Thoracic aorta (tissue), 2 donors: ENCODE measurements around the gene RALBP1. TPM values are rescaled to one million over a fixed set of nuclear protein-coding genes. Genes with fewer than 3 reads are reported as not detected.

ENCODE experiments used
- ATAC-seq: fragments of 150-250 bp; one replicate; pipeline ENCODE4 v1.8.0; 2017; ENCODE audit warnings: low read depth; ENCODE audit not compliant: insufficient number of reproducible peaks, low FRiP score
- DNase-seq: peaks from one replicate; pipeline ENCODE4 v3.0.0-alpha.2; 2020; ENCODE audit warnings: low spot score
- H3K27ac ChIP-seq, 2 donors: fragments of 200-600 bp; sonication (generic); 1 replicate in 1 of 2; 2 replicates in 1 of 2; pipeline ENCODE4 v1.5.1; 2016; ENCODE audit warnings: mild to moderate bottlenecking in 2 of 2, moderate library complexity in 2 of 2
- H3K27me3 ChIP-seq: fragments of 200-600 bp; sonication (generic); replicated peaks from 2 replicates; pipeline ENCODE4 v1.6.0; 2016; ENCODE audit warnings: mild to moderate bottlenecking; ENCODE audit not compliant: insufficient read depth
- H3K36me3 ChIP-seq: fragments of 200-600 bp; sonication (generic); one replicate; pipeline ENCODE4 v1.5.1; 2016
- H3K4me1 ChIP-seq, 2 donors: fragments of 200-600 bp; sonication (generic); 1 replicate in 1 of 2; 2 replicates in 1 of 2; pipeline versions ENCODE4 v1.5.1 to v1.6.0; 2016; ENCODE audit warnings: low read depth in 2 of 2, mild to moderate bottlenecking in 1 of 2; ENCODE audit not compliant: control insufficient read depth in 1 of 2
- H3K4me3 ChIP-seq: fragments of 200-600 bp; sonication (generic); 2 replicates; pipeline ENCODE4 v1.5.1; 2016; ENCODE audit warnings: mild to moderate bottlenecking
- H3K9me3 ChIP-seq: fragments of 200-600 bp; sonication (generic); 2 replicates; pipeline ENCODE4 v1.5.1; 2016
- total RNA-seq, 2 donors: library from RNA; depleted of rRNA; stranded (reverse); fragments of >200 nt; gene quantifications; one replicate each; pipeline versions ENCODE4 v1.1.0 to v1.2.3, GENCODE V29; 2016
- TF ChIP-seq, protein P1 (sequence below): fragments of 200-600 bp; sonication (generic); IDR thresholded peaks from one replicate; pipeline ENCODE4 v1.5.1; 2019; ENCODE audit warnings: antibody characterized with exemption

Gene RALBP1
- total RNA-seq, 2 donors from 2014 or later: 47.1 to 54.2 TPM

- no peak for ATAC-seq
- no peaks in the 10 kb centered on the region for H3K9me3 ChIP-seq
- H3K36me3 ChIP-seq: no peaks in the 10 kb centered on the region
- no peaks in the 10 kb centered on the region for H3K27me3 ChIP-seq
- peak overlapping the region in 1 of 2 donors; percentile 1 for H3K27ac ChIP-seq
- TF ChIP-seq, protein P1, sequence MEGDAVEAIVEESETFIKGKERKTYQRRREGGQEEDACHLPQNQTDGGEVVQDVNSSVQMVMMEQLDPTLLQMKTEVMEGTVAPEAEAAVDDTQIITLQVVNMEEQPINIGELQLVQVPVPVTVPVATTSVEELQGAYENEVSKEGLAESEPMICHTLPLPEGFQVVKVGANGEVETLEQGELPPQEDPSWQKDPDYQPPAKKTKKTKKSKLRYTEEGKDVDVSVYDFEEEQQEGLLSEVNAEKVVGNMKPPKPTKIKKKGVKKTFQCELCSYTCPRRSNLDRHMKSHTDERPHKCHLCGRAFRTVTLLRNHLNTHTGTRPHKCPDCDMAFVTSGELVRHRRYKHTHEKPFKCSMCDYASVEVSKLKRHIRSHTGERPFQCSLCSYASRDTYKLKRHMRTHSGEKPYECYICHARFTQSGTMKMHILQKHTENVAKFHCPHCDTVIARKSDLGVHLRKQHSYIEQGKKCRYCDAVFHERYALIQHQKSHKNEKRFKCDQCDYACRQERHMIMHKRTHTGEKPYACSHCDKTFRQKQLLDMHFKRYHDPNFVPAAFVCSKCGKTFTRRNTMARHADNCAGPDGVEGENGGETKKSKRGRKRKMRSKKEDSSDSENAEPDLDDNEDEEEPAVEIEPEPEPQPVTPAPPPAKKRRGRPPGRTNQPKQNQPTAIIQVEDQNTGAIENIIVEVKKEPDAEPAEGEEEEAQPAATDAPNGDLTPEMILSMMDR: no peak
- H3K4me3 ChIP-seq: no peak overlapping the region
- peaks cover 7 to 13% of the 10 kb centered on the region in 2 donors for H3K4me1 ChIP-seq
- no peak for DNase-seq
These were observed 38.9 kb upstream of the RALBP1 start for GRCh38 chr18:9436206-9436929.

DNA sequence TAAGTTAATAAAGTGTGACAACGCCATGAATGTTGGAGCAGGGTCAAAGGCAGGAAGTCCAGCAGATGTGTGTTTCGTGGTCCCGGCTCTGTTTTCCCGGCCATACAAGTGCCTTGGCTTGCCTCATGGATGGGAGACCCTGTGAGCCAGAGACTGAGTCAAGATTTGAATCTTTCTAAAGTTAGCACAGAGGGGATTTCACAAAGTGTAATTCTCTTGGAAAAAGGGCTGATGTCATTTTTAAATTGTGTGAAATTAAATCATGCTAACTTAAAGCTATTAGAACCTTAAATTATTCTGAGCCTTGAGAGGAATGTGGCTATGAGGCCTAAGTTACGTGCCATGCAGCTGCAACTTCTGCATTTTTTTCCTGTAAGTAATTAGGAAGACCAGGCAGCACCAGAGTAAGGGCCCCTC is 38.3 kb upstream of the RALBP1 start:
- TF ChIP-seq, protein P1: no peak
- no peaks in the 10 kb centered on the region for H3K27me3 ChIP-seq
- no peaks in the 10 kb centered on the region for H3K36me3 ChIP-seq
- DNase-seq (no peak), ATAC-seq (no peak)
- no peaks in the 10 kb centered on the region for H3K9me3 ChIP-seq
- H3K4me3 ChIP-seq: no peak overlapping the region
- H3K27ac ChIP-seq: peak overlapping the region in 1 of 2 donors; percentile 1
- peaks cover 7 to 13% of the 10 kb centered on the region in 2 donors for H3K4me1 ChIP-seq

DNA sequence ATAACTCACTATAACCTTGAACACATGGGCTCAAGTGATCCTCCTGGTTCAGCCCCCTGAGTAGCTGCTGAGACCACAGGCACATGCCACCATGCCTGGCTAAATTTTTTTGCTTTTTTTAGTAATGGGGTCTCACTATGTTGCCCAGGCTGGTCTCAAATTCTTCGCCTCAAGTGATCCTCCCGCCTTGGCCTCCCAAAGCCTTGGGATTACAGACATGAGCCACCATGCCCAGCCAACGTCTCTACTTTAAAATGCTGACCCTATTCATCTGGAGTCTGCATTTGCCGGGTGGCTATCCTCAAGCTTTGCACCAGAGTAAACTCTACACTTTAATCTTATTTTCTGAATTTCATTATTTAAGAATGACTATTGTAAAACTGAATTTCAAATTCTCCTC is 37.6 kb upstream of the RALBP1 start:
- Histone ChIP-seq H3K4me1 (peaks cover 7 to 13% of the 10 kb centered on the region in 2 donors), H3K4me3 (no peak overlapping the region), H3K36me3 (no peaks in the 10 kb centered on the region), H3K27me3 (no peaks in the 10 kb centered on the region), H3K9me3 (no peaks in the 10 kb centered on the region), H3K27ac (no peak overlapping the region)
- DNase-seq (no peak), ATAC-seq (no peak)
- TF ChIP-seq, protein P1: no peak

GRCh38 chr18:9441061-9441460 is 34.3 kb upstream of the RALBP1 start:
- DNase-seq (no peak), ATAC-seq (no peak)
- H3K4me3 ChIP-seq: no peak overlapping the region
- no peaks in the 10 kb centered on the region for H3K36me3 ChIP-seq
- H3K27ac ChIP-seq: no peak overlapping the region
- H3K4me1 ChIP-seq: peaks cover 7 to 13% of the 10 kb centered on the region in 2 donors
- no peaks in the 10 kb centered on the region for H3K9me3 ChIP-seq
- H3K27me3 ChIP-seq: no peaks in the 10 kb centered on the region
- TF ChIP-seq, protein P1: no peak

DNA sequence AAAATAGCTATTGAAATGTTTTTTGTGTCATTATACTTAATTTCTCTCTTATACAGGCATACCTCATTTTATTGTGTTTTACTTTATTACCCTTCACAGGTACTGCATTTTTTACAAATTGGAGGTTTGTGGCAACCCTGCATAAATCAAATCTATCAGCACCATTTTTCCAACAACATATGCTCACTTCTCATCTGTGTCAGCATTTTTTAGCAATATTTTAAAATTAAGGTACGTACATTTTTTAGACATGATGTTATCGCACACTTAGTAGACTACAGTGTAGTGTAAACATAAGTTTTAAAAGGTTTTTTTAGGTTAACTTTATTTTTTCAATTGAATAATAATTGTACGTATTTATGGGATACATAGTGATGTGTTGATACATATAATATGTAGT is 30.8 kb upstream of the RALBP1 start:
- ATAC-seq (no peak), DNase-seq (no peak)
- Histone ChIP-seq H3K27ac (no peak overlapping the region), H3K27me3 (no peaks in the 10 kb centered on the region), H3K4me1 (no peaks in the 10 kb centered on the region), H3K4me3 (no peak overlapping the region), H3K9me3 (no peaks in the 10 kb centered on the region), H3K36me3 (no peaks in the 10 kb centered on the region)
- TF ChIP-seq, protein P1: no peak
